ENCODE results near the gene LIN28B.

Gene LIN28B

GRCh38 chr6:105015482-105015881 is 58.6 kb downstream of the LIN28B start:
- no peak for DNase-seq

DNA sequence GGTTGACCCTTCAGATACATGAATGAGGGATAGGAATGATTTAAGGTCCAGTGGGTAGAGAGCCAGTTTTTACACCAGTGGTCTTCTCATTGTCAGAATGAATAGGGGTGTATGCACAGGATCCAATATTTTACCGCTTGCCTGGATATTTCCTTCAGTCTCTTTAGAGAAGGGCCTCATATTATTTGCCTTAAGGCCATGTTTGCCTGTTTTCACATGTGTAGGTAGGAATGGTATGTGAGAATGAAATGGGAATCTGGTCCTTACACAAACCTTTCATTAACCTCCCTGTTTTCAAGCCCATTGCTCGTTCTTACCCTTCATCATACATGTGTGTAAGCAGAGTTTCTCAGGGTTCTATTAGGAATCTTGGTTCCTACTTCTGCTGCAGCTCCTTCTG is 62.4 kb downstream of the LIN28B start:
- no peak for DNase-seq

GRCh38 chr6:105021399-105021798 is 64.5 kb downstream of the LIN28B start:
- DNase-seq, result no peak

DNA sequence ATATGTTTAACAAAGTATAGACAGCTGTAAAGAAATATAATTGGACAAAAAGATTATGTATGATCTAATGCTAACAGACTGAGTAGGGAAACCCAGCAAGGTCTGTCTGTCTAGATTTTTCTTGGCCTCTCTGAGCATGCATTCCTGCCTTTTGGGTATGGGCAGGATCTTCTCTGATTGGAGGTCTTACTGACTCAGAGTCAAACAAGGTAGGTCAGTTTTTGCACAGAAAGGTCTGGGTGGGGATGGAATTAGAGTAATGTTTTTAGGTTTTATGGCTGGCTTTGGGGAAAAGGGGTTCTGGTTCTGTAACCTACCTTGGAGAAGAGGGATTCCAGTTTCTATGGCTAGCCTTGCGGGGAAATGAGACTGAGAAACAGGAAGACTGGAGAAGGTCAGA is 65.5 kb downstream of the LIN28B start:
- no peak for DNase-seq

- DNase-seq, result no peak
Observed at GRCh38 chr6:105024803-105025202, 67.9 kb downstream of the LIN28B start.

GRCh38 chr6:105028898-105029297 is 72.0 kb downstream of the LIN28B start:
- DNase-seq, result no peak

DNA sequence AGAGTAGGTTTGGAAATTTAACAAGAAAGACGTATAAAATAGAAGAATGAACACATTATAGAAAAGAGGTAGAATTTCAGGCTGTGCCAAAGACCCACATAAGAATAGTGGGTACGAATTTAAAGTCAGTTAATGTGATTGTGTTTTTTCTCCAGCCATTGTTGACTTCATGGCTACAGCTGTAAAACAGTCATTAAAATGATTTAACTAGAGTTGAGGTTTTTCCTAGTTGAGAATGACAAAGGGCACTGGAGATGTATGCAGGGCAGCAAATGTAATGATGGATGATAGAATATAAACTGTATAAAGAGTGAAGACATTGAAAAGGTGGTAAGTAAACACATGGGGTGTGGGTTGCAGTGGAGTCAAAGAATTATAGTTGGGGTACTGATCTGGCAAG is 72.7 kb downstream of the LIN28B start:
- no peak for DNase-seq

- no peak for DNase-seq
Observed at GRCh38 chr6:105034470-105034869, 77.6 kb downstream of the LIN28B start.

GRCh38 chr6:105035299-105035698 is 78.4 kb downstream of the LIN28B start:
- no peak for DNase-seq

DNA sequence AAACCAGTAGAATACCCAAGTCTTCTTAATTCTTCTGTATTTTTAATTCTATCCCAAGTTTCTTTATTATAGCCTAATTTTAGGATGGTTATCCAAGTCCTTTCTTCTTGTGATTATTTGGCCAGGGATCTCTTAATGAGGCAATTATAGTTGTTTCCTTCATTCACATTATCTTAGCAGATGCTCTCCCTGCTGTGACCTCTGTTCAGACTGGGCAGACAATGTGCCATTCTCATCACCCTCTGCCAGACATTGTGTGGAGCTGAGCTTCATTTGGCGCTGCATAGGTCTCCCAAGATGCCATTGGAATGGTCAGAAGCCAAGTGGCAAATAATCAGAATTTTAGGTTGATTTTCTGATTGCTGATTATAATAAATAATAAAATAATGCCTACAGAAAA is 79.4 kb downstream of the LIN28B start:
- DNase-seq, result no peak

DNA sequence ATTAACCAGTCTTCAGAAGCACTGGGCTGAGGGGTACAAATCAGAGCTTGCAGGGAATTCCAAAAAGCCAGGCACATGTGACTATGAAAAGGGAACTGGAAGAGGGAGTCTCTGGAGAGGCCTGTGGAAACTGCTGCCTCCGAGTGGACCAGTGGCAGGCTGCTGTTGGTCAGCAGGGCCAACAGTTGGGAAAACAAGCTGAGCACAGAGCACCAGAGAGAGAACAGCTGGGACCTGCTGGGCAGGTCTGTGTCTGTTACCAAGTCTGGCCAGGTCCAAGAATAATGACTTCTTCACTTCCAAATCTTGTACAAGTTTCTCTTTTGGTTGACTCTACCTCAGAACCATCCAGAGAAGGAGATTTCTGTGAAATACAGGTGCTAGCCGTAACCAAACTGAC is 81.4 kb downstream of the LIN28B start:
- DNase-seq, result no peak

GRCh38 chr6:105041880-105042279 is 85.0 kb downstream of the LIN28B start:
- no peak for DNase-seq

DNA sequence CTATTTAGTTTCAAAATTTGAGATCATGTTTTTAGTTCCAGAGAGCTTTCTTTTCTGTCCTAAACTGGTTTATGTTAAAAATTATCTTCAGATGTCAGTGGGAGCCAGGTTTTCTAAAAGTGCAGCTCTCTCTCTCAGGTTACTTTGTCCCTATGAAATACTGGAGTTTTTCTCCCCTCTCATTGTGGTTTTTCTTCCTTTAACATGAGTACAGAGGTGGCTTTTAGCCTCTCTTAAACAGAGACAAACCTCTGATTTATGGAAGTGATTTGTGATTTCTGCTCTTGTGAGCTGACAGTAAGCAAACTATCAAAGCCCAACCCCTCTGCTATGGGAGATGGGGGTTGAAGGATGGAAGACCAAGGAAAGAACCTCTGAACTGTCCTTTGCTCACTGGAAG is 85.7 kb downstream of the LIN28B start:
- no peak for DNase-seq

DNA sequence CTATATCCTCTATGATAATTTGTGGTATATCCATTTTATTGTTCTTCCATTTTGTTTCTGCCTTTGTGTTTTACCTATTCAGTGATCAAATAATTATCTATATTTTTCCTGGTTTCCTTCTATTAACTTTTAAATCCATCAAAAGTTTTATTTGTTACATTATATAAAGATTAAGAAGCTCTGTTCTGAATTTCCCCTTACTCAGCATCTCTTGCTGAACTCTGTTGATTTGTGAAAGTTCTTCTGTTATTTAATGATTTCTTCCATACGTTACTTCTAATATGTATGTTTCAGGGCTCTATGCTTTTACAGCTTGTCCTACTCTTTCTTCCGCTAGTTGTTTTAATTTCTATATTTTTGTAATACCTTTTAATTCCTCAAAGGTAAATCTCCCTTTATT is 87.1 kb downstream of the LIN28B start:
- DNase-seq, result no peak

- no peak for DNase-seq
Observed at GRCh38 chr6:105045526-105045925, 88.6 kb downstream of the LIN28B start.

GRCh38 chr6:105051941-105052471 is 95.1 kb downstream of the LIN28B start:
- DNase-seq, result no peak

DNA sequence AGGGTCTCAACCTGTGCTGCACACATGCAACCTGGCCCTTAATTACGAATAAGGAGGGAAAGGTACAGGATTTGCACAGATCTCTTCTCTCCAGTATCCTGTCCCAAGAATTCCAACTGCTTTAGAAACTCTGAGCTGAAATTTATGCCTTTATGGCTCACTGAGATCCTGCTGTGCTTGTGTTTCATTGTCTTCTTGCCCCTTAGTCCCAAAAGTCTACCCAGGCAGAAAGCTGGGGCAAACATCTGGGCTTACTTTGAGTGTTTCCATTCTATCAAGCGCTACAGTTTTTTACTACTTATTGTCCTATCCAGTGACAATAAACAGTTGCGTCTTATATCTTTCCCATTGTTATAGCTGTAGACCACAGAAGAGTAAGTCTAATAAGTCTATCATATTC is 99.7 kb downstream of the LIN28B start:
- no peak for DNase-seq

GRCh38 chr6:105057160-105057559 is 100.3 kb downstream of the LIN28B start:
- DNase-seq, result no peak

- DNase-seq, result no peak
Observed at GRCh38 chr6:105058316-105058715, 101.4 kb downstream of the LIN28B start.

DNA sequence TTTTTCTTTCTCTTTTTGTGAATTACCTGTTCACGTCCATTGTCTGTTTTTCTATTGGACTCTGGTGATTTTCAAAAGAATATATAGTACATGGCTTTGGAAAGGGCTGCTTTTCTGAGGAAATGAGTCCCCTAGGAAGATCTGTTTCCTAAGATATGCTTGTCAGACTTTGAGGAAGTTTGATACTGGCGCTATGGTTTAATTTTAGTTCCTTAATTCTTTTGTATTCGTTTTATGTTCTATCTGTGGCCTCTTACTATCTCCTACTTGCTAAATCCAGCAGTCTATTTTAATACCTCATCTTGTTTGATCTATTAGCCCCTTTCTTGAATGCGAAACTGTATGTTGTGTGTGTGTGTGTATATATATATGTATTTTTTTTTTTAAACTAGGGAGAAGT is 101.9 kb downstream of the LIN28B start:
- no peak for DNase-seq

- DNase-seq, result no peak
Observed at GRCh38 chr6:105066233-105066632, 109.3 kb downstream of the LIN28B start.

DNA sequence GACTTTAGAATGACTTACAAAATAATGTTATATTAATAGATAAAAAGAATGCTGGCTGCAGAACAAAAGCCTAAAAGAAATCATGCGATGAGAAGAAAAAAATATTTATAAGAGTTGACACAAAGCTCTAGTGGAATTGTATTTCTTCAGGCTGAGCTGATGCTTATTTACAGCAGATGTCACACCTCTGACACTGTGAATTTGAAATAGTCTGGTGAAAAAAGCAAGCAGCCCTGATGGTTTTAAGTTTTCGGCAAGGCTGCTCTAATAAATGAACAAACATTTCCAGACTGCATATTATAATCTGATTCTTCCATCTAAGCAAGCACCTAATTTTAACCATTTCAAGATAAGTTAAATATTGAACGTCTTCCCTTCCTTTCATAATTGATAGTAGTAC is 109.9 kb downstream of the LIN28B start:
- DNase-seq, result no peak

DNA sequence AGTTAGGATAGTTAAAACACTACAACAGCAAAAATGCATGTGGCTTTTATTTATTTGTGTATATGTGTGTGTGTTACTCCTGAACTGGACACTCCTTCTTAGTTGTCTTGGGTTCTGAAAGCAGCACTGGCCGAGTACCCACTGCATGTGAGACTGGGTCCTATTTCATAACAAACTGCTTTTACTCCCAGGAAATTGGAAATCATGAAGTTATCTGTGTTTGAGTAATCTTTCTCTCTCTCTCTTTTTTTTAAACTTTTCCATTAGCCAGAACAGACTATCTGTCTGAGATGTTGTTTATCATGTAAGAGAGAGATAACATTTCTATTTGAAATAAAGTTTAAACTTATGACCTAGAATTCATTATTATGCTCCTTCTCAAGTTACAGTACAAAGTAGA is 110.4 kb downstream of the LIN28B start:
- DNase-seq, result no peak

GRCh38 chr6:105068407-105068806 is 111.5 kb downstream of the LIN28B start:
- DNase-seq, result no peak

DNA sequence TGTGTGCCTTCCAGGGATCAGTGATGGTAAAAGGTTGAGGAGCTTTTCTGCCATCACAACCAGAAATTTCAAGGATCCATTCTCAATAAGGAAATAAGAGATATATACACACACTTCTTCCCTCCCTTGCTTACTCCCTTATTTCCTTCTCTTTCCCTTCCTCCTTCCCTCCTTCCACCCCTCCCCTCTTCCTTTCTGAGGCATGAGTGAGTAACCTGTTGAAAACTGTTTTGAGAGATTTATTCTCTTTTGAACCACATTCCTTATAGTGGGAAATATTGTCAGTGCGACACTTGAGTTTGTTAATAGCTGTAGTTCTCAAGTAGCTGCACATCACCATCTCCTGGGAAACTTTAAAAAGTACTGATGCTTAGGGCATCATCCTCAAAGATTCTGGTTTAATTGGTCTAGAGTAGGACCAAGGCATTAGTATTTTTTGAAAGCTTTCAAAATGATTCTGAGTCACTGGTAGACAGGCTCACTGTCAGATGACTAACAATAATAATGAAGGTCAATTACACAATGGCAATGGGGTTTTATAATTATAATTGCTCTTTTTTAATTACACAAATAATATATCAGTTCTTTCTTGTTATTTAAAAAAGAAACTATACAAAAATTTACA is 113.0 kb downstream of the LIN28B start:
- no peak for DNase-seq
